Trophoblast cell (in vitro differentiated cells and primary cell): Measurements from ENCODE around the gene NFATC2.

Experiments used
- DNase-seq, 2 donors: peaks; one replicate each; pipeline ENCODE4 v3.0.0-alpha.2; 2016
- H2AFZ ChIP-seq: 2 replicates; pipeline ENCODE4 v1.6.1; 2013; ENCODE audit warnings: low read length, moderate library complexity, mild to moderate bottlenecking; ENCODE audit not compliant: insufficient read depth, poor library complexity
- H2AK5ac ChIP-seq: 2 replicates; pipeline ENCODE4 v1.6.1; 2013; ENCODE audit warnings: mild to moderate bottlenecking, low read length
- H2BK120ac ChIP-seq: 2 replicates; pipeline ENCODE4 v1.6.1; 2013; ENCODE audit warnings: low read length, mild to moderate bottlenecking, moderate library complexity; ENCODE audit not compliant: insufficient read depth, poor library complexity
- H2BK12ac ChIP-seq: 2 replicates; pipeline ENCODE4 v1.6.1; 2013; ENCODE audit warnings: mild to moderate bottlenecking, low read length, moderate library complexity
- H2BK5ac ChIP-seq: 2 replicates; pipeline ENCODE4 v1.6.1; 2013; ENCODE audit warnings: low read length, low read depth, moderate library complexity, mild to moderate bottlenecking; ENCODE audit not compliant: poor library complexity
- H3K14ac ChIP-seq: 2 replicates; pipeline ENCODE4 v1.6.1; 2013; ENCODE audit warnings: mild to moderate bottlenecking, low read length
- H3K18ac ChIP-seq: 2 replicates; pipeline ENCODE4 v1.6.1; 2013; ENCODE audit warnings: mild to moderate bottlenecking, low read length
- H3K23ac ChIP-seq: 2 replicates; pipeline ENCODE4 v1.6.1; 2013; ENCODE audit warnings: low read length
- H3K27ac ChIP-seq: 2 replicates; pipeline ENCODE4 v1.5.1; 2013; ENCODE audit warnings: low read depth, mild to moderate bottlenecking, inconsistent platforms, low read length, moderate library complexity
- H3K27me3 ChIP-seq: 2 replicates; pipeline ENCODE4 v1.6.1; 2013; ENCODE audit warnings: inconsistent platforms, mild to moderate bottlenecking, low read length, moderate library complexity; ENCODE audit not compliant: insufficient read depth
- H3K36me3 ChIP-seq, 2 experiments: 1 replicate in 1 of 2; 2 replicates in 1 of 2; pipeline ENCODE4 v1.6.1; 2013; ENCODE audit warnings: low read length in 2 of 2, mild to moderate bottlenecking in 2 of 2, moderate library complexity in 1 of 2; ENCODE audit not compliant: insufficient read depth in 2 of 2, control insufficient read depth in 1 of 2
- H3K4ac ChIP-seq: 2 replicates; pipeline ENCODE4 v1.6.1; 2013; ENCODE audit warnings: low read depth, mild to moderate bottlenecking, low read length, moderate library complexity
- H3K4me1 ChIP-seq, 2 experiments: 1 replicate in 1 of 2; 2 replicates in 1 of 2; pipeline ENCODE4 v1.6.1; 2013; ENCODE audit warnings: low read length in 2 of 2, mild to moderate bottlenecking in 2 of 2, moderate library complexity in 1 of 2; ENCODE audit not compliant: insufficient read depth in 2 of 2, control insufficient read depth in 1 of 2
- H3K4me2 ChIP-seq: 2 replicates; pipeline ENCODE4 v1.6.1; 2013; ENCODE audit warnings: inconsistent platforms, mild to moderate bottlenecking, low read length, moderate library complexity
- H3K4me3 ChIP-seq: 2 replicates; pipeline ENCODE4 v1.5.1; 2013; ENCODE audit warnings: mild to moderate bottlenecking, low read depth, low read length, inconsistent platforms
- H3K79me1 ChIP-seq: one replicate; pipeline ENCODE4 v1.6.1; 2013; ENCODE audit warnings: low read length
- H3K79me2 ChIP-seq: 2 replicates; pipeline ENCODE4 v1.6.1; 2013; ENCODE audit warnings: low read length, mild to moderate bottlenecking; ENCODE audit not compliant: control insufficient read depth, insufficient read depth, poor library complexity
- H3K9ac ChIP-seq: 2 replicates; pipeline ENCODE4 v1.6.1; 2013; ENCODE audit warnings: mild to moderate bottlenecking, low read length
- H3K9me3 ChIP-seq: 2 replicates; pipeline ENCODE4 v1.6.1; 2013; ENCODE audit warnings: low read depth, mild to moderate bottlenecking, control low read depth, inconsistent platforms, low read length; ENCODE audit not compliant: insufficient read depth
- H4K12ac ChIP-seq: 2 replicates; pipeline ENCODE4 v1.6.1; 2013; ENCODE audit warnings: low read depth, mild to moderate bottlenecking, low read length, moderate library complexity
- H4K8ac ChIP-seq: 2 replicates; pipeline ENCODE4 v1.6.1; 2013; ENCODE audit warnings: low read depth, mild to moderate bottlenecking, low read length, moderate library complexity
- H4K91ac ChIP-seq: one replicate; pipeline ENCODE4 v1.6.1; 2013; ENCODE audit warnings: low read depth, mild to moderate bottlenecking, low read length, moderate library complexity
- WGBS: extraction: QIAGEN DNeasy Blood & Tissue Kit; methylation state at CpG from one replicate; pipeline ENCODE4 v1.1.7; 2013; ENCODE audit warnings: missing lambda C conversion rate; ENCODE audit not compliant: insufficient read length, insufficient coverage; ENCODE audit errors: extremely low coverage; 5-methylcytosine and 5-hydroxymethylcytosine counted together

The NFATC2 gene

DNA sequence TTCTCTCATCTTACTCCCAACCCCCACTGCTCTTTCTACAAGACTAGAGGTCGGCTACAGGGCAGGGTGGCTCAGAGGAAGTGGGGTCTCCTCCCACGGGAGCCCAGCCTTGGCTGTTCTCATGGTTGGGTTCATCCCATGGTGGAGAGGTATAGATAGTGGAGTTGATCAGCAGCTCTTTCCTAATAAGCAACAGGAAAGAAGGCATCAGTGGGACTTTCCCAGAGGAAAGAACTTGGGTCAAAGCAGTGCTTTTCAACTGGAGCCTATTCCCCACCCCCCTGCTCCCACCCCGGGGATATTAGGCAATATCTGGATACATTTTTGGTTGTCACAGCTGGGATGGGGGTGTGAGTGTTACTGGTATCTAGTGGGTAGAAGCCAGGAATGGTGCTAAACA lies 200.9 kb downstream of the NFATC2 start:
- Histone ChIP-seq H2BK120ac (no peak overlapping the region), H3K79me1 (no peaks in the 10 kb centered on the region), H3K27me3 (no peaks in the 10 kb centered on the region), H2AFZ (no peak overlapping the region), H3K4me3 (no peak overlapping the region), H3K18ac (no peak overlapping the region), H3K27ac (no peak overlapping the region), H2BK5ac (no peak overlapping the region), H3K36me3 (no peaks in the 10 kb centered on the region), H4K91ac (no peak overlapping the region), H3K4me2 (no peak overlapping the region), H3K4ac (no peak overlapping the region), H4K8ac (no peak overlapping the region), H3K9me3 (peaks cover 6% of the 10 kb centered on the region), H3K23ac (no peak overlapping the region), H4K12ac (no peak overlapping the region), H3K79me2 (no peaks in the 10 kb centered on the region), H3K9ac (no peak overlapping the region), H3K14ac (no peak overlapping the region), H2AK5ac (no peak overlapping the region), H3K4me1 (no peaks in the 10 kb centered on the region), H2BK12ac (no peak overlapping the region)
- no peak for DNase-seq
- WGBS = no CpG with 5 or more reads among the region's 3 CpGs

DNA sequence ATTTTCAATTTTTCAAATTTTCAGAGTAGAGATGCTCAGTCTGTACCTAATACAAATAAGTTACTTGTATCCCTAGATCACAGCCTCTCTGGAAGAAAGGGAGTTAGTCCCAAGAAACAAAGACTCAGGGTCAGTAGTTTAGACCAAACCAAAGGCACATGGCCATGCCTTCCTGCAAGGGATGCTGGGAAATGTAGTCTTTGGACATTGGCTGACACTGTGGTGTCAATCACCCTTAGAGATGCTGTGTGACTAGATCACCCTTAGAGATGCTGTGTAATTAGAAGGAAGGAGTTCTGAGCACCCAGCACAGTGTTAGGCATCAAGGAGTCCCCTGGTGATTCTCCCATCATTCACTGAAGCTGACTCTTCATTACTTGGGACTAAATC lies 202.1 kb downstream of the NFATC2 start:
- no peak overlapping the region for H4K12ac ChIP-seq
- no peaks in the 10 kb centered on the region for H3K36me3 ChIP-seq
- no peaks in the 10 kb centered on the region for H3K79me1 ChIP-seq
- no peak overlapping the region for H3K9ac ChIP-seq
- H3K4ac ChIP-seq = no peak overlapping the region
- H2AK5ac ChIP-seq = no peak overlapping the region
- H2BK120ac ChIP-seq = no peak overlapping the region
- no peak overlapping the region for H4K8ac ChIP-seq
- H3K4me1 ChIP-seq = peaks cover 0 to 3% of the 10 kb centered on the region in 2 experiments
- no peaks in the 10 kb centered on the region for H3K79me2 ChIP-seq
- H3K27ac ChIP-seq = no peak overlapping the region
- no peak overlapping the region for H3K4me2 ChIP-seq
- H3K27me3 ChIP-seq = no peaks in the 10 kb centered on the region
- no peak overlapping the region for H3K14ac ChIP-seq
- no peak overlapping the region for H3K23ac ChIP-seq
- peaks cover 6% of the 10 kb centered on the region for H3K9me3 ChIP-seq
- no peak overlapping the region for H2AFZ ChIP-seq
- H3K4me3 ChIP-seq = no peak overlapping the region
- H2BK12ac ChIP-seq = no peak overlapping the region
- no peak overlapping the region for H3K18ac ChIP-seq
- no peak overlapping the region for H2BK5ac ChIP-seq
- DNase-seq = no peak
- no peak overlapping the region for H4K91ac ChIP-seq

DNA sequence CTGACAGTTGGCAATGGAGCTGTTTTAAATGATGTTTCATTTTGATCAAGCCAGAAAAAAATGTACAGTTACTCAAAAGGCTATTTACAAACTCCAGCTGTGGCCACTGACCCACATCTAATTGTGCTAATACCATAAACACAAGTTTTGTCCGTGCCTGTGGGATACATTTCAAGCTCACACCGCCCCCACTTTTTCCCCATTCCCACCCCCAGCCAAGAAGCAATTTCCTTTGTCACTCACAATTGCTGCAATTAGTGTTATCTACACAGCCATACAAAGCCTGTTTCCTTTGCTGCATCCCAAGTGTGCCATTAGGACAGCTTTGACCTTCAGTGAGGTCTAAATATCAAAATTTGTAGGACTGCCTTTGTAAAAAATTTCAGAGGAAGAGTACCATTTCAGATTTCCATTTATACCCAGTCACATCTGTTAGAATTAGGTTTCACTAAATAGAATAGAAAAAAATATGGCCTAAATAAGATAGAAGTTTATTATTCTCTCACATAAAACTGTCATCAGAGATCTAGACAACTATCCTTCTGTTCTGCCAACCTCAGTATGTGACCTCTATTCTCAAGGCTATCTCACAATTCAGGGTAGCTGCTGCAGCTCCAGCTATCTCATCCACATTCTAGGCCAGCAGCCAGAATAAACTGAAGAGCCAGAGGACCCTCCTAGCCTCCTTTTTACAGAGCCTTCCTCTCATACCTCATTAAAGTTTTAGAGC lies 202.6 kb downstream of the NFATC2 start:
- no peak overlapping the region for H3K27ac ChIP-seq

DNA sequence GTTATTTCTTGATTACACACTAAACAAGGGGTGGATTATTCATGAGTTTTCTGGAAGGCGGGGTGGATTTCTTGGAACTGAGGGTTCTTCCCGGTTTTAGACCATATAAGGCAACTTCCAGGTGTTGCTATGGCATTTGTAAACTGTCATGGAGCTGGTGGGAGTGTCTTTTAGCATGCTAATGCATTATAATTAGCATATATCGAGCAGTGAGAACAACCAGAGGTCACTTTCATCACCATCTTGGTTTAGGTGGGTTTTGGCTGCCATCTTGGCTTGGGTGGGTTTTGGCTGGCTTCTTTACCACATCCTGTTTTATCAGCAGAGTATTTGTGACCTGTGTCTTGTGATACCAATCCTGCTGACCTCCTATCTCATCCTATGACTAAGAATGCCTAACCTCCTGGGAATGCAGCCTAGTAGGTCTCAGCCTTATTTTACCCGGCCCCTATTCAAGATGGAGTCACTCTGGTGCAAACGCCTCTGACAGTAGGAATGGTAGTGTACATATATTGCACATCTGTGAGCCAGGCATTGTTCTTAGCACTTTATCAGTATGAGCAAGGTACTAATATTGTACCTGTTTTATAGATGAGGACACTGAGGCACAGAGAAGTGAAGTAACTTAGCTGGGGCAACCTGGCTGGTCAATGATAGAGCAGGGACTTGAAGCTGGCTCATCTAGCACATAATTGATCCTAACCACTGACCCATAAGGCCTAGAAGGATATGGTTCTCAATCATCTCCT lies 203.7 kb downstream of the NFATC2 start:
- H4K91ac ChIP-seq = no peak overlapping the region
- H2BK12ac ChIP-seq = no peak overlapping the region
- peaks cover 0 to 6% of the 10 kb centered on the region in 2 experiments for H3K4me1 ChIP-seq
- no peak overlapping the region for H3K27ac ChIP-seq
- H3K4me3 ChIP-seq = no peak overlapping the region
- no peak overlapping the region for H3K14ac ChIP-seq
- H2AFZ ChIP-seq = no peak overlapping the region
- no peak overlapping the region for H2BK5ac ChIP-seq
- no peak overlapping the region for H2BK120ac ChIP-seq
- H4K12ac ChIP-seq = no peak overlapping the region
- no peak overlapping the region for H4K8ac ChIP-seq
- no peak overlapping the region for H2AK5ac ChIP-seq
- H3K27me3 ChIP-seq = no peaks in the 10 kb centered on the region
- peaks cover 3% of the 10 kb centered on the region for H3K79me1 ChIP-seq
- WGBS = no CpG with 5 or more reads among the region's 5 CpGs
- DNase-seq = peak; percentile 57 to 81
- H3K9me3 ChIP-seq = peaks cover 3% of the 10 kb centered on the region
- no peaks in the 10 kb centered on the region for H3K79me2 ChIP-seq
- H3K36me3 ChIP-seq = no peaks in the 10 kb centered on the region
- no peak overlapping the region for H3K9ac ChIP-seq
- H3K4me2 ChIP-seq = no peak overlapping the region
- H3K18ac ChIP-seq = no peak overlapping the region
- H3K4ac ChIP-seq = no peak overlapping the region
- no peak overlapping the region for H3K23ac ChIP-seq

More for the DNA sequence above, 202.6 kb downstream of the NFATC2 start:
- no peaks in the 10 kb centered on the region for H3K27me3 ChIP-seq
- no peak overlapping the region for H2BK120ac ChIP-seq
- H3K36me3 ChIP-seq = no peaks in the 10 kb centered on the region
- H2BK12ac ChIP-seq = no peak overlapping the region
- H4K8ac ChIP-seq = no peak overlapping the region
- H3K4ac ChIP-seq = no peak overlapping the region
- H3K4me1 ChIP-seq = peaks cover 0 to 3% of the 10 kb centered on the region in 2 experiments
- no peak overlapping the region for H2BK5ac ChIP-seq
- H2AFZ ChIP-seq = no peak overlapping the region
- H3K9me3 ChIP-seq = peaks cover 6% of the 10 kb centered on the region
- H3K79me2 ChIP-seq = no peaks in the 10 kb centered on the region
- H2AK5ac ChIP-seq = no peak overlapping the region
- H3K23ac ChIP-seq = no peak overlapping the region
- H3K18ac ChIP-seq = no peak overlapping the region
- H4K12ac ChIP-seq = no peak overlapping the region
- H3K79me1 ChIP-seq = no peaks in the 10 kb centered on the region
- no peak overlapping the region for H4K91ac ChIP-seq
- H3K9ac ChIP-seq = no peak overlapping the region
- H3K4me2 ChIP-seq = no peak overlapping the region
- no peak overlapping the region for H3K14ac ChIP-seq
- H3K4me3 ChIP-seq = no peak overlapping the region
- DNase-seq = no peak
- no CpG with 5 or more reads among the region's 2 CpGs for WGBS
